ENCODE data around the gene PIP5K1C. TPM values are rescaled to one million over a fixed set of nuclear protein-coding genes. Genes with fewer than 3 reads are reported as not detected.

Gene PIP5K1C
- total RNA-seq, 1 experiment from 2014 or later, result 35.5 TPM

DNA sequence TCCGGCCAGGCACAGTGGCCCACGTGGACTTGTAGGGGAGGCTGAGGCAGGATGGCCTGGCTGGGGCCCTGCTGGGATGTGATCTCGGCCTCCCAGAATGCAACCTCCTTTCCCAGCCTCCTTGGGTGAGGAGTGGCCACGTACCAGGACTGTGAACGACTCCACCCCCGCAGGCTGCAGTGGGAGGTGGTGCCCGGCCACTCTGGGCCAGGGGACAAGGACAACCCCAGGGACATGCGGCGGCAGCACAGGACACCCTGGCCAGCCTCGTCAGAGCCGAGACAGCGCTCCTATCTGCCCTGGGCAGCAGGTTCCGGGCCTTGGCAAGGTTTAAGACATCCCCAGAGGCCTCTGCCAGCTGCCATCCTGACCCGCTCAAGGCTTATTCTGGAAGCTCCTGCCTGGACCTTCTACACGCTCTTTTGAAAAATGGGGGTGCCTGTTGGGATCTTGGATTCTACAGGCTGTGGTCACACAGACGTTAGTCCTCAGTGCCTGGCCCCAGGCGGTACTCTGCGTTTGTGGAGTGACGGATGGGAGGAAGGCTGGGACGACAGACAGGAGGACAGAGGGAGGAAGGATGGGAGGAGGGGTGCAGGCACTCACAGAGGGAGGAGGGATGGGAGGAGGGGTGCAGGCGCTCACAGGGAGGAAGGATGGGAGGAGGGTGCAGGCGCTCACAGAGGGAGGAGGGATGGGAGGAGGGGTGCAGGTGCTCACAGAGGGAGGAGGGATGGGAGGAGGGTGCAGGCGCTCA is 53.8 kb downstream of the PIP5K1C start:
- ChIA-PET CTCF (no interaction called here), POLR2A (ENCODE audit: low non-redundant PET) (no interaction called here)
- TF ChIP-seq, protein P1, sequence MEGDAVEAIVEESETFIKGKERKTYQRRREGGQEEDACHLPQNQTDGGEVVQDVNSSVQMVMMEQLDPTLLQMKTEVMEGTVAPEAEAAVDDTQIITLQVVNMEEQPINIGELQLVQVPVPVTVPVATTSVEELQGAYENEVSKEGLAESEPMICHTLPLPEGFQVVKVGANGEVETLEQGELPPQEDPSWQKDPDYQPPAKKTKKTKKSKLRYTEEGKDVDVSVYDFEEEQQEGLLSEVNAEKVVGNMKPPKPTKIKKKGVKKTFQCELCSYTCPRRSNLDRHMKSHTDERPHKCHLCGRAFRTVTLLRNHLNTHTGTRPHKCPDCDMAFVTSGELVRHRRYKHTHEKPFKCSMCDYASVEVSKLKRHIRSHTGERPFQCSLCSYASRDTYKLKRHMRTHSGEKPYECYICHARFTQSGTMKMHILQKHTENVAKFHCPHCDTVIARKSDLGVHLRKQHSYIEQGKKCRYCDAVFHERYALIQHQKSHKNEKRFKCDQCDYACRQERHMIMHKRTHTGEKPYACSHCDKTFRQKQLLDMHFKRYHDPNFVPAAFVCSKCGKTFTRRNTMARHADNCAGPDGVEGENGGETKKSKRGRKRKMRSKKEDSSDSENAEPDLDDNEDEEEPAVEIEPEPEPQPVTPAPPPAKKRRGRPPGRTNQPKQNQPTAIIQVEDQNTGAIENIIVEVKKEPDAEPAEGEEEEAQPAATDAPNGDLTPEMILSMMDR (conservative IDR thresholded peaks at IDR 0.05; ENCODE audit: low read depth, low read length), result no peak
- TF ChIP-seq EZH2 (IDR thresholded peaks at IDR 0.05; ENCODE audit: borderline replicate concordance, low read depth, low read length, poor library complexity, severe bottlenecking), result no peak
- no peaks in the 10 kb centered on the region for H3K27me3 ChIP-seq (replicated peaks; ENCODE audit: insufficient read depth, low read depth, low read length, poor library complexity)
- no peak for DNase-seq (ENCODE audit: low spot score)
- intact Hi-C loops (cut with micrococcal nuclease; ENCODE audit: unreplicated experiment), result no loop called here
- no peak overlapping the region for H3K27ac ChIP-seq (ENCODE audit: low read depth, low read length, poor library complexity, severe bottlenecking)
- no TSS peak for BruUV-seq (replicated peaks)
- no peak overlapping the region for H3K4me3 ChIP-seq (ENCODE audit: low read depth, low read length, poor library complexity, severe bottlenecking)
- H3K36me3 ChIP-seq (ENCODE audit: insufficient read depth, low read length, poor library complexity, severe bottlenecking), result peaks cover 8% of the 10 kb centered on the region
- H3K4me1 ChIP-seq (ENCODE audit: insufficient read depth, low read length, poor library complexity, severe bottlenecking), result no peaks in the 10 kb centered on the region
- H3K9me3 ChIP-seq (ENCODE audit: low read depth, low read length, poor library complexity, severe bottlenecking), result no peaks in the 10 kb centered on the region

DNA sequence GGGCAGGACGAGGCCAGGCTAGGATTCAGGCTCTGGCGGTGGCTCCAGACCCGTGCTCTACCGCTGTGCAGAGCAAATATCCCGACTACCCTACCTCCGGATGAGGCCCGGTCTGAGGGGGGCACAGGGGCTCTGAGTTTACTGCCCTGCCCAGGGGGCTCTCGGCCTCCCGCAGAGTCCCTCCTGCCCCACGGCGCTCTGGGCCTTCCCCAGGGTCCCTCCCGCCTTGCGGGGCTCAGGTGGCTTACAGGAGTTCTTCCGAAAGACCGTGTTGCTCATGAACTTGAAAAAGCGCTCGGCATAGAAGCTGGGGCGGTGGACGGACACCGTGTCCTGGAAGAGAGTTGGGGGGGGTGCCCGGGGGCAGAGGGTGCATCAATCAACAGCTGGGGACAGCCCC is 54.5 kb downstream of the PIP5K1C start:
- POLR2A ChIA-PET (ENCODE audit: low non-redundant PET), result no interaction called here

DNA sequence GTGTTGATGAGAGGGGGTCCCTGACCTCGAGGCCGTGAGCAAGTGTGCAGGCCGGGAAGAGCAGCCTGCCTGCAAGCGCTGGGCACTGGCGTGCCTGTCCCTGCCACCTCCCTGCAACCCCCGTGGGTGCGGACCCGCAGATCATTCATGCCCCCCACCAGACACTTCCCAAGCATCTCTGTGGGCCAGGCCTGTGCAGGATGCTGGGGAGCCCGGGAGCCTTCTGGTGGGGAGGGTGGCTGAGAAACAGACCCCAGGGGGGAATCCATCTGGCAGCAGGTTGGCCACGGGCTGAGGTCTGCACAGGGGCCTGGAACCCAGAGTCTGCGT is 55.2 kb downstream of the PIP5K1C start:
- TF ChIP-seq, protein P1 (conservative IDR thresholded peaks at IDR 0.05; ENCODE audit: low read depth, low read length), result no peak
- no peak for TF ChIP-seq EZH2 (IDR thresholded peaks at IDR 0.05; ENCODE audit: borderline replicate concordance, low read depth, low read length, poor library complexity, severe bottlenecking)
- intact Hi-C loops (cut with micrococcal nuclease; ENCODE audit: unreplicated experiment), result no loop called here
- ChIA-PET CTCF (no interaction called here), POLR2A (ENCODE audit: low non-redundant PET) (no interaction called here)
- Histone ChIP-seq H3K4me1 (ENCODE audit: insufficient read depth, low read length, poor library complexity, severe bottlenecking) (no peaks in the 10 kb centered on the region), H3K4me3 (ENCODE audit: low read depth, low read length, poor library complexity, severe bottlenecking) (no peak overlapping the region), H3K36me3 (ENCODE audit: insufficient read depth, low read length, poor library complexity, severe bottlenecking) (peaks cover 8% of the 10 kb centered on the region), H3K27ac (ENCODE audit: low read depth, low read length, poor library complexity, severe bottlenecking) (no peak overlapping the region), H3K27me3 (replicated peaks; ENCODE audit: insufficient read depth, low read depth, low read length, poor library complexity) (no peaks in the 10 kb centered on the region), H3K9me3 (ENCODE audit: low read depth, low read length, poor library complexity, severe bottlenecking) (no peaks in the 10 kb centered on the region)
- no TSS peak for BruUV-seq (replicated peaks)
- no peak for DNase-seq (ENCODE audit: low spot score)

More for the DNA sequence above, 54.5 kb downstream of the PIP5K1C start:
- peaks cover 8% of the 10 kb centered on the region for H3K36me3 ChIP-seq (ENCODE audit: insufficient read depth, low read length, poor library complexity, severe bottlenecking)
- H3K27ac ChIP-seq (ENCODE audit: low read depth, low read length, poor library complexity, severe bottlenecking), result no peak overlapping the region
- BruUV-seq (replicated peaks), result no TSS peak
- no peaks in the 10 kb centered on the region for H3K4me1 ChIP-seq (ENCODE audit: insufficient read depth, low read length, poor library complexity, severe bottlenecking)
- CTCF ChIA-PET, result no interaction called here
- no peak overlapping the region for H3K4me3 ChIP-seq (ENCODE audit: low read depth, low read length, poor library complexity, severe bottlenecking)
- no peaks in the 10 kb centered on the region for H3K27me3 ChIP-seq (replicated peaks; ENCODE audit: insufficient read depth, low read depth, low read length, poor library complexity)
- H3K9me3 ChIP-seq (ENCODE audit: low read depth, low read length, poor library complexity, severe bottlenecking), result no peaks in the 10 kb centered on the region
- no peak for TF ChIP-seq EZH2 (IDR thresholded peaks at IDR 0.05; ENCODE audit: borderline replicate concordance, low read depth, low read length, poor library complexity, severe bottlenecking)
- intact Hi-C loops (cut with micrococcal nuclease; ENCODE audit: unreplicated experiment), result no loop called here
- DNase-seq (ENCODE audit: low spot score), result no peak
